ENCODE measurements around the gene DCUN1D4. TPM values are rescaled to one million over a fixed set of nuclear protein-coding genes. Genes with fewer than 3 reads are reported as not detected.
"Not testable (repeated sequence)": the region's sequence is repeated elsewhere in the genome, so short reads cannot be mapped to it uniquely, and the experiment has no call there.

DCUN1D4 gene
- total and polyA plus RNA-seq, 4 donors, result 19.7 to 87.8 (median 47.3) TPM

- no peak for DNase-seq
- no peak overlapping the region for H3K27ac ChIP-seq (ENCODE audit: low read depth in 1 of 2, low read length in 2 of 2)
- intact Hi-C loops (cut with DNase I), result loop anchor here in 1 of 2 donors (2.0 kb wide), 1 partner anchor 19 kb away; no protein-coding TSS in a partner anchor
- no peaks in the 10 kb centered on the region for H3K4me1 ChIP-seq (ENCODE audit: control insufficient read depth in 1 of 2, insufficient read depth in 2 of 2, low read length in 2 of 2)
- H3K4me3 ChIP-seq (ENCODE audit: low read length in 2 of 2), result no peak overlapping the region
- ATAC-seq (ENCODE audit: low FRiP score), result no peak
- H3K9me3 ChIP-seq (ENCODE audit: control insufficient read depth, low read length), result no peaks in the 10 kb centered on the region
- H3K27me3 ChIP-seq (ENCODE audit: control insufficient read depth in 1 of 2, insufficient read depth in 2 of 2, low read length in 1 of 2), result no peaks in the 10 kb centered on the region
- WGBS, 2 donors, result 87 to 96% methylated on average over 2 of the region's 2 CpGs
- no peaks in the 10 kb centered on the region for H3K36me3 ChIP-seq (ENCODE audit: control insufficient read depth in 1 of 2, insufficient read depth in 2 of 2, low read length in 1 of 2)
These were observed 80.4 kb downstream of the DCUN1D4 start for GRCh38 chr4:51923343-51923742.

DNA sequence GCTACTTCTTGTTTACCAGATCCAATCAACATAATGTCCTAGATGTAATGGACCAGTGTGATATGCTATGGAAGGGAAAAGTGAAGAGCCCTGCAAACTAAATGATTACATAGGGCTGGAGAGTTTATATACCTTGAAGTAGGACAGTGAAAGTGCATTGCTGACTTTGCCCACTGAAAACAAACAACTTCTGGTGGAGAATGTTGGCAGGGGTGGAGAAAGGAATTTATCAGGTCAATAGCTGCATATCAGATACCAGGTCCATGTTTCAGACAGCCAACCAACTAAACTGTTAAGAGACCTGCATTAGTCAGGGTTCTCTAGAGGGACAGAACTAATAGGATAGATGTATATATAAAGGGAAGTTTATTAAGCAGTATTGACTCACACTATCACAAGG lies 82.4 kb downstream of the DCUN1D4 start:
- Histone ChIP-seq H3K27ac (ENCODE audit: low read depth in 1 of 2, low read length in 2 of 2) (no peak overlapping the region), H3K27me3 (ENCODE audit: control insufficient read depth in 1 of 2, insufficient read depth in 2 of 2, low read length in 1 of 2) (no peaks in the 10 kb centered on the region), H3K4me3 (ENCODE audit: low read length in 2 of 2) (no peak overlapping the region), H3K4me1 (ENCODE audit: control insufficient read depth in 1 of 2, insufficient read depth in 2 of 2, low read length in 2 of 2) (peaks cover 0 to 2% of the 10 kb centered on the region in 2 donors), H3K9me3 (ENCODE audit: control insufficient read depth, low read length) (no peaks in the 10 kb centered on the region), H3K36me3 (ENCODE audit: control insufficient read depth in 1 of 2, insufficient read depth in 2 of 2, low read length in 1 of 2) (no peaks in the 10 kb centered on the region)
- intact Hi-C loops (cut with DNase I), result no loop called here
- DNase-seq (no peak), ATAC-seq (ENCODE audit: low FRiP score) (no peak)

GRCh38 chr4:51930557-51930956 lies 87.6 kb downstream of the DCUN1D4 start:
- DNase-seq, result no peak
- no peaks in the 10 kb centered on the region for H3K27me3 ChIP-seq (ENCODE audit: control insufficient read depth in 1 of 2, insufficient read depth in 2 of 2, low read length in 1 of 2)
- H3K4me3 ChIP-seq (ENCODE audit: low read length in 2 of 2), result no peak overlapping the region
- ATAC-seq (ENCODE audit: low FRiP score), result no peak
- no peaks in the 10 kb centered on the region for H3K36me3 ChIP-seq (ENCODE audit: control insufficient read depth in 1 of 2, insufficient read depth in 2 of 2, low read length in 1 of 2)
- intact Hi-C loops (cut with DNase I), result no loop called here
- peaks cover 0 to 2% of the 10 kb centered on the region in 2 donors for H3K4me1 ChIP-seq (ENCODE audit: control insufficient read depth in 1 of 2, insufficient read depth in 2 of 2, low read length in 2 of 2)
- no peak overlapping the region for H3K27ac ChIP-seq (ENCODE audit: low read depth in 1 of 2, low read length in 2 of 2)
- WGBS, 2 donors, result 36 to 47% methylated on average over 1 of the region's 1 CpG
- no peaks in the 10 kb centered on the region for H3K9me3 ChIP-seq (ENCODE audit: control insufficient read depth, low read length)

DNA sequence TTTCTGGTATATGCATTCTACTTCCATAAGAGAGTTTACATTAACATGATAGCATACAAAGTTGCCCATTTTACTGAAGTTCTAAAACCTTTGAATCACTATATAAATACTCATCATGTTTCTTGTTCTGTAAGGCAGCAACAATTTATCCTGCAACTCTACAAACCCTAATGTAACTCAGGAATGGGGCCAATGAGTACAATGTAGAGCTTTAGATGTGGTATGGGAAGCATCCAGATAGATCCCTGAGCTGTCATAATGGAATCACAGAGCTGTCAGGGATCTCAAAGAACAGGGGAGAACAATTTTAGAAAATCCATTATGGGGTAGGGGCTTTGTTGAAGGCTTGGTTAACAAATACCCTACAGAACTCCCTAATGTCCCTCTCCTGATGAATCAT lies 88.5 kb downstream of the DCUN1D4 start:
- H3K36me3 ChIP-seq (ENCODE audit: control insufficient read depth in 1 of 2, insufficient read depth in 2 of 2, low read length in 1 of 2), result no peaks in the 10 kb centered on the region

GRCh38 chr4:51932261-51932660 lies 89.3 kb downstream of the DCUN1D4 start:
- peak in 1 of 2 donors; percentile 69 for DNase-seq
- Histone ChIP-seq H3K4me3 (ENCODE audit: low read length in 2 of 2) (no peak overlapping the region), H3K36me3 (ENCODE audit: control insufficient read depth in 1 of 2, insufficient read depth in 2 of 2, low read length in 1 of 2) (no peaks in the 10 kb centered on the region), H3K4me1 (ENCODE audit: control insufficient read depth in 1 of 2, insufficient read depth in 2 of 2, low read length in 2 of 2) (peaks cover 0 to 2% of the 10 kb centered on the region in 2 donors), H3K27me3 (ENCODE audit: control insufficient read depth in 1 of 2, insufficient read depth in 2 of 2, low read length in 1 of 2) (no peaks in the 10 kb centered on the region), H3K27ac (ENCODE audit: low read depth in 1 of 2, low read length in 2 of 2) (no peak overlapping the region), H3K9me3 (ENCODE audit: control insufficient read depth, low read length) (no peaks in the 10 kb centered on the region)
- ATAC-seq (ENCODE audit: low FRiP score), result peak; percentile 81
- intact Hi-C loops (cut with DNase I), result no loop called here
- WGBS, 2 donors, result 0 to 1% methylated on average over 2 of the region's 2 CpGs

More for the DNA sequence above, 88.5 kb downstream of the DCUN1D4 start:
- Histone ChIP-seq H3K4me3 (ENCODE audit: low read length in 2 of 2) (no peak overlapping the region), H3K27me3 (ENCODE audit: control insufficient read depth in 1 of 2, insufficient read depth in 2 of 2, low read length in 1 of 2) (no peaks in the 10 kb centered on the region), H3K4me1 (ENCODE audit: control insufficient read depth in 1 of 2, insufficient read depth in 2 of 2, low read length in 2 of 2) (peaks cover 0 to 2% of the 10 kb centered on the region in 2 donors), H3K27ac (ENCODE audit: low read depth in 1 of 2, low read length in 2 of 2) (no peak overlapping the region), H3K9me3 (ENCODE audit: control insufficient read depth, low read length) (no peaks in the 10 kb centered on the region)
- ATAC-seq (ENCODE audit: low FRiP score), result no peak
- intact Hi-C loops (cut with DNase I), result no loop called here
- no peak for DNase-seq

- Histone ChIP-seq H3K27ac (ENCODE audit: low read depth in 1 of 2, low read length in 2 of 2) (no peak overlapping the region), H3K4me1 (ENCODE audit: control insufficient read depth in 1 of 2, insufficient read depth in 2 of 2, low read length in 2 of 2) (peaks cover 0 to 2% of the 10 kb centered on the region in 2 donors), H3K9me3 (ENCODE audit: control insufficient read depth, low read length) (no peaks in the 10 kb centered on the region), H3K27me3 (ENCODE audit: control insufficient read depth in 1 of 2, insufficient read depth in 2 of 2, low read length in 1 of 2) (no peaks in the 10 kb centered on the region), H3K4me3 (ENCODE audit: low read length in 2 of 2) (no peak overlapping the region), H3K36me3 (ENCODE audit: control insufficient read depth in 1 of 2, insufficient read depth in 2 of 2, low read length in 1 of 2) (no peaks in the 10 kb centered on the region)
- intact Hi-C loops (cut with DNase I), result no loop called here
- no peak for DNase-seq
- ATAC-seq (ENCODE audit: low FRiP score), result no peak
- 54 to 56% methylated on average over 3 of the region's 3 CpGs for WGBS, 2 donors
These were observed 89.7 kb downstream of the DCUN1D4 start for GRCh38 chr4:51932684-51933083.

DNA sequence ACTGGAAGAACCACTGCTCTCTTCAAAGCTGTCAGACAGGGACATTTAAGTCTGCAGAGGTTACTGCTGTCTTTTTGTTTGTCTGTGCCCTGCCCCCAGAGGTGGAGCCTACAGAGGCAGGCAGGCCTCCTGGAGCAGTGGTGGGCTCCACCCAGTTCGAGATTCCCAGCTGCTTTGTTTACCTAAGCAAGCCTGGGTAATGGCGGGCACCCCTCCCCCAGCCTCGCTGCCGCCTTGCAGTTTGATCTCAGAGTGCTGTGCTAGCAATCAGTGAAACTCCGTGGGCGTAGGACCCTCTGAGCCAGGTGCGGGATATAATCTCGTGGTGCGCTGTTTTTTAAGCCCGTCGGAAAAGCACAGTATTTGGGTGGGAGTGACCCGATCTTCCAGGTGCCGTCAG lies 97.5 kb downstream of the DCUN1D4 start:
- H3K27me3 ChIP-seq (ENCODE audit: control insufficient read depth in 1 of 2, insufficient read depth in 2 of 2, low read length in 1 of 2); ATAC-seq (ENCODE audit: low FRiP score); H3K4me1 ChIP-seq (ENCODE audit: control insufficient read depth in 1 of 2, insufficient read depth in 2 of 2, low read length in 2 of 2); intact Hi-C loops (cut with DNase I); H3K4me3 ChIP-seq (ENCODE audit: low read length in 2 of 2); H3K36me3 ChIP-seq (ENCODE audit: control insufficient read depth in 1 of 2, insufficient read depth in 2 of 2, low read length in 1 of 2); H3K9me3 ChIP-seq (ENCODE audit: control insufficient read depth, low read length); DNase-seq; H3K27ac ChIP-seq (ENCODE audit: low read depth in 1 of 2, low read length in 2 of 2): not testable (repeated sequence)
- WGBS, 2 donors, result 87 to 89% methylated on average over 13 of the region's 13 CpGs

- no peaks in the 10 kb centered on the region for H3K9me3 ChIP-seq (ENCODE audit: control insufficient read depth, low read length)
- H3K36me3 ChIP-seq (ENCODE audit: control insufficient read depth in 1 of 2, insufficient read depth in 2 of 2, low read length in 1 of 2), result no peaks in the 10 kb centered on the region
- no peak for ATAC-seq (ENCODE audit: low FRiP score)
- H3K4me3 ChIP-seq (ENCODE audit: low read length in 2 of 2), result no peak overlapping the region
- WGBS, 2 donors, result 49 to 55% methylated on average over 6 of the region's 6 CpGs
- no peak for DNase-seq
- no peaks in the 10 kb centered on the region for H3K4me1 ChIP-seq (ENCODE audit: control insufficient read depth in 1 of 2, insufficient read depth in 2 of 2, low read length in 2 of 2)
- H3K27ac ChIP-seq (ENCODE audit: low read depth in 1 of 2, low read length in 2 of 2), result peak overlapping the region in 1 of 2 donors; percentile 29
- H3K27me3 ChIP-seq (ENCODE audit: control insufficient read depth in 1 of 2, insufficient read depth in 2 of 2, low read length in 1 of 2), result no peaks in the 10 kb centered on the region
- intact Hi-C loops (cut with DNase I), result no loop called here
These were observed 99.3 kb downstream of the DCUN1D4 start for GRCh38 chr4:51942108-51942832.

- 80 to 81% methylated on average over 2 of the region's 2 CpGs for WGBS, 2 donors
- Histone ChIP-seq H3K27me3 (ENCODE audit: control insufficient read depth in 1 of 2, insufficient read depth in 2 of 2, low read length in 1 of 2) (no peaks in the 10 kb centered on the region), H3K9me3 (ENCODE audit: control insufficient read depth, low read length) (no peaks in the 10 kb centered on the region), H3K4me3 (ENCODE audit: low read length in 2 of 2) (no peak overlapping the region), H3K36me3 (ENCODE audit: control insufficient read depth in 1 of 2, insufficient read depth in 2 of 2, low read length in 1 of 2) (no peaks in the 10 kb centered on the region), H3K4me1 (ENCODE audit: control insufficient read depth in 1 of 2, insufficient read depth in 2 of 2, low read length in 2 of 2) (no peaks in the 10 kb centered on the region), H3K27ac (ENCODE audit: low read depth in 1 of 2, low read length in 2 of 2) (no peak overlapping the region)
- DNase-seq (no peak), ATAC-seq (ENCODE audit: low FRiP score) (no peak)
- intact Hi-C loops (cut with DNase I), result no loop called here
These were observed 99.9 kb downstream of the DCUN1D4 start for GRCh38 chr4:51942833-51943215.
